ENCODE results near the gene TCF7L2. TPM values are rescaled to one million over a fixed set of nuclear protein-coding genes. Genes with fewer than 3 reads are reported as not detected.

The TCF7L2 gene
- total RNA-seq, 2 donors from 2014 or later: 15.7 to 16.3 TPM

DNA sequence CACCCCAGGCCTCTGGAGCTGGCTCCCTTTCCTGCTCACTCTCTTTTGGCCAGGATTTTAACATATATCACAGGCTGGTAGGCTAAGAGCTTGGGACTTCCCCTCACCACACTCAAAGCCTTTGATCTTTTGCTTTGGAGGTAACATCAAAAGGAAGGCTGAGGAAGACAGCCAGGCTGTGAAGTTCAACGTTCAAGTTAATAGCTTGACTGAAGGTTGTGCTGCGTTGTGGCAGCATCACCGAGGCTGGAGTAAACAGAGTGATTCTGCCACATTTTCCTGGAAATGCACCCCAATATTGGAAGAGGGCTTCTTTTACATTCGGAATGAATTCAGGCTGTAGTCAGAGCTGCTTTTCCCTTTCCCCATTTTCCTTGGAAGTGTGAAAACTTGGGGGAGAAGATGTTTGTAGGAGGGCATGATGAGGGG lies 57.3 kb downstream of the TCF7L2 start:
- intact Hi-C loops (cut with DNase I): loop anchor here (10.0 kb wide), 2 partner anchors 47 to 53 kb away; partner anchors contain the start of gene TCF7L2 (in 1 of the 2)
- no peak for ATAC-seq
- no peak for DNase-seq

DNA sequence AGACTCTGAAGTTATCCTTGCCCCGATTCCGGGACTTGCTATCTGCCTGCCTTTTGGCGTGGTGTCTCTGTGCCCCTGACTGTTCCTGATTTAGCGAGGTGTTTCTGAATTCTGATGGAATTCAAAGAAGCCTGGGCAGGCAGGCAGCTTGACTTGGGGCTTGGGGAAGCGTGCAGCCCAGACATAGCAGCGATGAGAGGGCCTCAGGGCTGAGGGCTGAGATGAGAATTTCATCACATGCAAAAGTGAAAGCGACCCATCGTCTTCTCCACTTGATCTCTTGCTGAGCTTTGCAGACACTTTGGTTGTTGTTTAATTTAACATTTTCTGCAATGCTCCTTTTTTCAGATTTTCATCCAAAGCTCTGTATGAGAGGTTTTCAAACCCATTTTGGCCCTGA lies 57.8 kb downstream of the TCF7L2 start:
- ATAC-seq (peak in 1 of 2 donors; percentile 17), DNase-seq (no peak)
- intact Hi-C loops (cut with DNase I): loop anchor here (10.0 kb wide), 2 partner anchors 47 to 53 kb away; partner anchors contain the start of gene TCF7L2 (in 1 of the 2)

DNA sequence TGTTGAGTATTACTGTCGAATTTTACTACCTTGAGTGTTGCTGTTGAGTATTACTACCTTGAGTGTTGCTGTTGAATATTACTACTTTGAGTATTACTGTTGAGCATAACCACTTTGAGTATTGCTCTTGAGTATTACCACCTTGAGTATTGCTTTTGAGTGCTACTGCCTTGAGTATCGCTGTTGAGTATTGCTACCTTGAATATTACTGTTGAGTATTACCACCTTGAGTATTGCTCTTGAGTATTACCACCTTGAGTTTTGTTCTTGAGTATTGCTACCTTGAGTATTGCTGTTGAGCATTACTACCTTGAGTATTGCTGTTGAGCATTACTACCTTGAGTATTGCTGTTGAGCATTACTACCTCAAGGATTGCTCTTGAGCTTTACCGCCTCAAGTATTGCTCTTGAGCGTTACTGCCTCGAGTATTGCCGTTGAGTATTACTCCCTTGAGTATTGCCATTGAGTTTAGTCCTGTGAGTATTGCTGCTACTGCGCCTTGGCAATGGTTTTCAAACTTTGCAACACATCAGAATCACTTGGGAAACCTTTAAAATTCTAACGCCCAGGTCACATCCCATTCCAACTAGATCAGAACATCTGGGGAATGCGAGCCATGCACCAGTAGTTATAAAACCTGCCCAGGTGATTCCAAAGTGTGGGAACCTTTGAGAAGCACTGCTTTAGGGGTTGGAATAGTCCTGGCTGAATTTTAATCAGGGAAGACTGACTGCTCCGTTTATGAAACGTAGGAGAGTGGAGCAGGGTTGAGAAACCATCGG lies 61.7 kb downstream of the TCF7L2 start:
- peak in 1 of 2 donors; percentile 60 for ATAC-seq
- DNase-seq: no peak
- intact Hi-C loops (cut with DNase I): no loop called here

DNA sequence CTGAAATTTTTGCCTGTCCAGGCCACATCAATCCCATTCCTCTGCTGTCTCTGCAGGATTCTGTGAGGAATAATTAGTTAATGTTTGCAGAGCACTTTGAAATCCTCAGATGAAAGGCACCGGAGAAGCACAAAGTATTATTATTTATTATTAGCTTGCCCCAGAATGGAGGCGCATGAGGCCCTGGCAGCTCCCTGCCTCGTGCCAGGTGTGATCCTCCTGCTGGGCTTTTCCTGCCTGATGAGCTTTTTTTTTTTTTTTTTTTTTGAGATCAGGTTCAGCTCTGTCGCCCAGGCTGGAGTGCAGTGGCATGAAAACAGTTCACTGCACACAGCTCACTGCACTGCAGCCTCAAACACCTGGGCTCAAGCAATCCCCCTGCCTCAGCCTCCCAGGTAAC lies 65.2 kb downstream of the TCF7L2 start:
- no peak for ATAC-seq
- intact Hi-C loops (cut with DNase I): no loop called here
- DNase-seq: no peak

DNA sequence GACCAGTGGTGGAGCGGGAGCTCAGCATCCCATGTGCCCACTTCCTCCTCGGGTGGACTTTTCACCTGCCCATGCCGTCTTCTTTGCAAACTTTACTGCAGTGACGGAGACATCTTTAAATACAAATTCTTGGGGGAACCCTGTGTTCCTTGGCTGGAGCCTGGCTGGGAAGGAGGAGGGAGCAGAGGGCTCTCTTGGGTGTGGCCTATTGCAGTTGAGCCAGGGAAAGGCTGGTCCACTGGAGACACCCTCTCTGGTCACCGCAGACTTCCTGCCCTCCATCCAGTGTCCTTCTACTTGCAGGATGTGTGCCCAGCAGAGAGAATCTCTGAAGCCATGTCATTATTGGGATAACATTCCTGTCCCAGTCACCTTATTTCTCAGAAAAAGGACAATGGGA lies 67.3 kb downstream of the TCF7L2 start:
- DNase-seq: peak; percentile 35
- intact Hi-C loops (cut with DNase I): no loop called here
- peak in 1 of 2 donors; percentile 22 for ATAC-seq

DNA sequence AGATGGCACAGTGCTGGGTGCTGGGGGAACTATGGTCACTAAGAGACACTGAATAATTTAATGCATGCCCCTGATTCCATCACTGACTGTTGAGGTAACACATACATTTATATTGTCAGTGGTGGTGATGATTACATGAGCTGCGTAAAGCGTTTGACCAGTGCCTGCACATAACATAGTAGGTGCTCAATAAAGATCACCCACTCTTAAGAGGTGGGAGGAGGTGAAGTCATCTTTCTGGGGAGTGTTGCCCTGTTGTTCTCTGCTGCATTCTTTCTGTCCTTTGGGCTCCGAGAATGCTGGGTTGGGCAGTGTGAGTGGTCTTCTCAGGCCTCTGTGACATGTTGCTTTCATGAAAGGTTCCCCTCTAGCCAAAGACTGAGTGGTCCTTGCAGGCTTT lies 68.0 kb downstream of the TCF7L2 start:
- intact Hi-C loops (cut with DNase I): no loop called here
- DNase-seq (no peak), ATAC-seq (no peak)

DNA sequence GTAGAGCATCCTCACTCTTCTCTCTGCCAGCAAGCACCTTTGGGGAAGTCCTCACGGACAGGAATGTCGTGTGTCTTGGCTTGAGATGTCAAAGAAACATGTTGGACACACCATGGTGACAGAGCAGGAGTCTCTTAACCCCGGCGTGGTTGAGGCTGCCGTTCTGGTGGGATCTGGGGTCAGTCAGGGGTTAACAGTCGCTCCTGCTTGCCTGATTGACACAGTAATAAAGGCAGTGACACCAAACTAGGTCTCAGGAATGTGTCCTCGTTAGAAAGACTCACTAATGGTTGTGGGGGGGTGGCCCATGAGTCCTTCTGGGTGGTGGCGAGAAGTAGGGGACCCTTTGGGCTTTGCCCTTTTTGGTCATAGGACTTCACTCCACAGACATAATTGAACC lies 69.0 kb downstream of the TCF7L2 start:
- DNase-seq (no peak), ATAC-seq (no peak)
- intact Hi-C loops (cut with DNase I): no loop called here

DNA sequence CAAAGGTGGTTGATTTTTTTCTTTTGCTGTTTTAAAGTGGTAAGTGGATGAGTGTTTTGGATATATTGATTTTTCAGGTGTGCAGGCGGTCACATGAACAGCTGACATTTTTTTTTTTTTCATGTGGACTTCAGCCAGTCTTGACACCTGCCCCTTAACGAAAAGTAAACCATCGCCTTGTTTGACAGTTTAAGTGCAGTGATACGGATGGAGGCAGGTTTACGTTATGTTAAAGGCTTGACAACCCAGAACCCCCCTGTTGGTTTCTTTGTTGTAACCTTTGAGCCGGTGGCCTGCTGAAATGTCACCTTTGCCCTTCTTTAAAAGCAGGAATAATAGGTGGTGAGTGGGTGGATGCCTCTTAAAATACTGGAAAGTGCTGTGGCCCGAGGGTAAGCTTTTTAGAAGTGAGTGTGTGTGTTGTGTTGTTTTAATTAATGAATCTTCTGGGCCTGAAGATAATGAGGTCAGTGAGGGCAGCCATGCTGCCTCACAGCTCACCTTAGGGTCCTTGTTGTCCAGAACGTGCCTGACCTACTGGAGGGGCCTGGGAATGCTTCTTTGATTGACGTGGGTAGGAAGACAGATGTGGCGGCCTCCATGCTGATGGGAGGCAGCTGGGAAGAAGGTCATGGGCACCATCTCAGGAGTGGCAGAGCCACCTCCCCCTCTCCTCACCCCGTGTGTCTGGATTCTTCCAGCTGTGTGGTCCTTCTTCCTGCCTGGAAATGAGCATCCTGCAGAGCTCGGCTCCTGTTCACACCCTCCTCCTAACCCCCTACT lies 69.8 kb downstream of the TCF7L2 start:
- DNase-seq (no peak), ATAC-seq (no peak)
- intact Hi-C loops (cut with DNase I): loop anchor here in 1 of 2 donors (10.0 kb wide), 1 partner anchor 65 kb away; the partner anchor contains the start of gene TCF7L2

DNA sequence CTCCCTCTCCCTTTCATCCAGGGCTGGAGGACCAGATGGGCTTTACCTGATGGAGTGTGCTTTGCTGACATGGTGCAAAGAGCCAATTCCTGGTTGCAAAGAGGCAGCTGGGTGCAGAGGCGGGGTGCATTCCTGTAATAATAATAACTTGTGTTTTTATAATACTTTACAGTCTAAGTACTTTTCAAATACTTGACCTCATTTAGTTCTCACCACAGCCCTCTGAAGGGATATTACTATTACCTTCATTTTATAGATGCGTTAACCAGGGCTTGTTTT lies 70.4 kb downstream of the TCF7L2 start:
- intact Hi-C loops (cut with DNase I): loop anchor here in 1 of 2 donors (10.0 kb wide), 1 partner anchor 66 kb away; the partner anchor contains the start of gene TCF7L2
- ATAC-seq (no peak), DNase-seq (no peak)

DNA sequence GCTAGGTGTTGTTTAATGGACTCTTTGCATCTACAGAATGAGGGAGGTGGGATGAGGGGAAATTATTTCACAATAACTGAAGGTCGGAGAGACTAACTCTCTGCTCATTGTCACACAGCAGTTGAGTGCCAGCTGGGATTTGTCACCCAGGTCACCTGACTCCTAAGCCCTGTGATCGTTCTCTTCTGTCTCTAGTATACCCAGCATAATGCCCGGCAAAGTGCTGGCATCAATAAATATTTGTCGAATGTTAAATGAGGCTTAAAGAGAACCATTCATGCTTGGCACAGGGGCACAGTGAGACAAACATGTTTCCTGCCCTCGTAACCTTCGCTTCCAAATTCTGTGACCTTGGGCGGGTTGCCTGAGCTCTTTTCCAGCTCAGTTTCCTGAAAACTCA lies 70.8 kb downstream of the TCF7L2 start:
- intact Hi-C loops (cut with DNase I): loop anchor here in 1 of 2 donors (10.0 kb wide), 1 partner anchor 66 kb away; the partner anchor contains the start of gene TCF7L2
- peak in 1 of 2 donors; percentile 43 for ATAC-seq
- DNase-seq: no peak

DNA sequence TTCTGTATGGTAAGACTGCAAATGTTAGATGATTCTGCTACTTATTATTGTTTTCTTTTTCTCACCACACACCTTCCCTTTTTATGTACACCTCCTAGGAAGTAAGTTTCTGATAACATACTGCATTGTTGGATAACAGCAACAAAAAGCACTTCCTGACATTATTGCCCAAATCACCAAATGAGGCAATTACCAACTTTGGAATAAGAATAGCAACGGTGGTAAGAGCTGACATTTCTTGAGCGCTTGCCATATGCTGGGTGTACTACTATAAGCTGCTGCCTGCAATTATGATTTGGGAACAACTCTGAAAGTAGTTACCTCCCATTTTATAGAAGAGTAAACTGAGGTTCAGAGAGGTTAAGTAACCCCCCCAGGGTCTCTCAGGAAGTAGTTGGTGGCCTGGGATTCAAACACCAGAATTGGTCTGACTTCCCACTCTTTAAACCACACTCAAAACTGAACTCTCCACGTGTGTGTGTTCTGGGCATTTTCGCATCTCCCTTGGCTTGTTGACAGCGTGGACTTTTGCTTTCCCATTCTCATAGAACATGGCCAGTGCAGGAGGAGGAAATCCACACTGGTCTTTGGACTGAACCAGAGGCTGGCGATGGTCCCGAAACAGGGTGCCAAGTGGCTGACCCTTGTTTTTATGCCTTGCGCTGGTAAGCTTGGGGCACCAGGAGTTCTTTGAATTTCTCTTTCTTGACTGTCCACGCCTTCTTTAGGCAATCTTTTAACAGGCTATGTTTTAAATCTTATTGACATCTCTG lies 71.4 kb downstream of the TCF7L2 start:
- intact Hi-C loops (cut with DNase I): loop anchor here in 1 of 2 donors (10.0 kb wide), 1 partner anchor 67 kb away; the partner anchor contains the start of gene TCF7L2
- DNase-seq (no peak), ATAC-seq (peak; percentile 4 to 71)

DNA sequence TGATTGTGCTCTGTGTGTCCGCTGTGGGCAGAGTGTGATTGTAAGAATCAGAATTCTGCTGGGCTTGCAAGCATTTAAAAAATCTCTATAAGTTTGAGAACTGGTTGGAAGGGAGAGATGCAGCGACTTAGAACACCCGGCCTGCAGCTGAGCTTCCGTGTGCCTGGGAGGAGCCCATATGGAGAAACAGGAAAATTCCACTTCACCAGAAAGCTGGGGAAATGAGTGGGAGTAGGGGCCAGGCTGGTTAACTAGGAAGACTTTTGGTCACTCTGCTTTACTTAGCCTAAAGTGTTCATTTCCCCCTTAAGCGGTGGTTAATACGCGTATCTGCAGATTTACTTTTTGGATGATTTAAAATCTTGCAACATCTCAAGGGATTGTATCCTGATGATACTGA lies 72.2 kb downstream of the TCF7L2 start:
- ATAC-seq: peak in 1 of 2 donors; percentile 9
- intact Hi-C loops (cut with DNase I): loop anchor here in 1 of 2 donors (10.0 kb wide), 1 partner anchor 67 kb away; the partner anchor contains the start of gene TCF7L2
- DNase-seq: no peak

DNA sequence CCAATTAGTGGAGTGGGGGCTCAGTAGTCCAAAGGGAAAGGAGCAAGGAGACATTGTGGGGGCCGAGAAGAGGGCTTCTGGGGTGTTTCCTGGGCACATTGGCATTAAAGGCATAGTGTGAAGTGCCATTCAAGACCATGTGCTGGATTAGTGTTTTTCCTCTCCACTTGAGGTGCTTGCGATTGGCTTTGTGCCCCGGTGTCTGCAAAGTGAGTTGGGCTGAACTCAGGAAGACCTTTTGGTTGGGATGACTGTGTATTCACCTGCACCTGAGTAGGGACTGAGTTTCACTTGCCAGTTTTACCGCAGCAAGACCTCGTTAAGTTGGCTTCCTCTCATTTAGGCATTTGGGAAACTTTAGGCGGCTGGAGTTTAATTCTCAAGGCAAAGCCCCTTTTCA lies 73.0 kb downstream of the TCF7L2 start:
- intact Hi-C loops (cut with DNase I): loop anchor here in 1 of 2 donors (10.0 kb wide), 1 partner anchor 68 kb away; the partner anchor contains the start of gene TCF7L2
- no peak for DNase-seq
- ATAC-seq: no peak

DNA sequence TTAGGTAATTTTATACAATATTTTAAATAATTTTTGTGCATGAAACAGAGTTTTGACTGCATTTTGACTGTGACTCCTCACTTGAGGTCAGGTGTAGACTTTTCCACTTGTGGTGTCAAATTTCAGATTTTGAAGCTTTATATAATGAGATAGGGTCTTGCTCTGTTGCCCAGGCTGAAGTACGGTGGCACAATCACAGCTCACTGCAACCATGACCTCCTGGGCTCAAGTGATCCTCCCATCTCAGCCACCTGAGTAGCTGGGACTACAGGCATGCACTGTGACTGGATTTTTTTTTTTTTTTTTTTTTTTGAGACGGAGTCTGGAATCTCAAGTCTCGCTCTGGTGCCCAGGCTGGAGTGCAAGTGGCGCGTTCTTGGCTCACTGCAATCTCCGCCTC lies 74.9 kb downstream of the TCF7L2 start:
- DNase-seq: no peak
- intact Hi-C loops (cut with DNase I): loop anchor here in 1 of 2 donors (10.0 kb wide), 1 partner anchor 70 kb away; the partner anchor contains the start of gene TCF7L2
- no peak for ATAC-seq

DNA sequence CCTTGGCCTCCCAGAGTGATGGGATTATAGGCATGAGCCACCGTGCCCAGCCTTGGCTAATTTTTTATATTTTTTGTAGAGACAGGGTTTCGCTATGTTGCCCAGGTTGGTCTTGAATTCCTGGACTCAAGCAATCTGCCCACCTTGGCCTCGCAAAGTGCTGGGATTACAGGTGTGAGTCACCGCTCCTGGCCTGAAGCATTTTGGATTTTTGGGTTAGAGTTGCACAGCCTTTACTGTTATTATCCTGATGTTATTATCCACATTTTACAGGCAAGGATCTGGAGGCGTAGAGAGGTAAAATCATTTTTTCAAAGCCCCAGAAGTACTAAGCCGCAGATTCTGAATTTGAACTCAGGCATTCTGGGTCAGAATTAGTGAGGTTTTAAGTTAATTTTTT lies 75.4 kb downstream of the TCF7L2 start:
- no peak for DNase-seq
- intact Hi-C loops (cut with DNase I): loop anchor here in 1 of 2 donors (10.0 kb wide), 1 partner anchor 71 kb away; the partner anchor contains the start of gene TCF7L2
- ATAC-seq: no peak

DNA sequence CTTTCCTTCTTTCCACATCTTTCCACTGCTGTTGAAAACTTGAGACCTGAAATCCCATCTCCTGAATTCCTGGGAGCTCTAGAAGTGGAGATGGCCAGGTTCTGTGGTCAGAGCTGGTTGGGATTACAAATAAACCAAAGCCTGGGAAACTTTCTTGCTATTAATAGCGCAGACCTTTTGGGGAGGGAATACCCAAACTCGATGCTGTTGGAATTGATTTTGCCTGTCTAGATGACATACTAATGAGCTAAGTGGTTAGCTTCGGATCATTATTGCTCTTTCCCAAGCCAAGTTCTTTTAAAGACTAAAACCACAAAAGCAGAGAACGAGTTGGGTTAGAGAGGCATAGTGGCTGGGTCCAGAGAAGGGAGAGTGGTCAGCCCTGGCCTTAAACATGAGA lies 76.6 kb downstream of the TCF7L2 start:
- intact Hi-C loops (cut with DNase I): loop anchor here in 1 of 2 donors (10.0 kb wide), 1 partner anchor 72 kb away; the partner anchor contains the start of gene TCF7L2
- ATAC-seq (peak in 1 of 2 donors; percentile 9), DNase-seq (no peak)

DNA sequence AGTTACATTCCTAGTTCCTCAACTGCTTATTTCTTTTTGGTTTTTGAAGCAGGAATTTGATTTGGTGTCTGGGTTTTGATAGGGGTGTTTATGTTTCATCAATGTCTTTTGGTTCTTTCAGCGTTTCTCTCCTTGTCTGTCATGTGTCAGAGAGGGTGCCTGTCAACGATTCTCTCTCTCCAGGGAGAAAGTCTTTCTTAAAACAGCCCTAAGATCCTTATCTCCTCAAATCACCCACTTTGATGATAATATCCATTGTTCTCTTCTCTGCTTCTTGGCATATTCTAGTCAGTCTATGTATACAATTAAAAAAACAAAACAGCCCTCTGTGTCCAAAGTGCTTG lies 77.2 kb downstream of the TCF7L2 start:
- intact Hi-C loops (cut with DNase I): loop anchor here in 1 of 2 donors (10.0 kb wide), 1 partner anchor 72 kb away; the partner anchor contains the start of gene TCF7L2
- no peak for DNase-seq
- no peak for ATAC-seq

DNA sequence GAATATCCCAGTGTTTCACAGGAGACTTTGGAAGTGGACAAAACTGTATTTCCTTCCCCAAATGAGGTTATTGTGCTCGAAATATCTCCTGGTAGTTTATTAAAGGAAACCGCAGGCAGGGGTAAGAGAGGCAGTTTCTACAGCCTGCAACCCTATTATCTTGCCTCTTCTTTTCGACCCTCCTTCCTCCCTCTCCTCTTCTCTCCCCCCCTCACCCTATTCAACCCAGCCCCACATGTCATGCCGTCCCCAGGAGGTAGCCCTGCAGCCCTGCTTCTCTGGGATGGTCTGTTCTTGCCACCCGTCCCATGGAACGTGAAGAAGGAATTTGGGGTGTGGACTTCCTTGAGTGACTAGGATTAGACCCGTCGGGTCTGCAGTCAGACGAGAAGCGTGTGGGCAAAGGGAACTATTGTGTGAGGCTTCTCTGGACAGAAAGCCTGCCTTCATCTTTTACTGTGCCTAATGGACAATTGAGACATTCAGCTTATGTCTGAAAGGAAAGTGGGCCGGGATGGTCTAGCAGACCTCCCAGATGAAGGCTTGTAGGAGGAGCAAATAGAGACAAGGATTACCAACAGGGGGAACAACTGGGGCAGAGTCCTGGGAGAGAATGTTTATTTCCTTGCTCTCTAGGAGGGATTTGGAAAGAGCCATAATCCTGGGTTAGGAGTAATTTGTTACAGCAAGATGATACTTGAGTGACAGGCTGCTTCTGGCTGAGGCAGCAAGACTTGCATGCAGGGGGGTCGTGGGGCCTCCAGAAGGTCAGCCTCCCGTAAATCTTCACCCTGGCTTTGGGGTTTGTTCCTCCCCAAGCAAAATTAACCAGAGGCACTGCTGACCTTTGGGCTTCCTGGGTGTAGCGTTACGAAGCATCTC lies 77.8 kb downstream of the TCF7L2 start:
- ATAC-seq (peak; percentile 21 to 45), DNase-seq (no peak)
- intact Hi-C loops (cut with DNase I): loop anchor here in 1 of 2 donors (10.0 kb wide), 1 partner anchor 73 kb away; the partner anchor contains the start of gene TCF7L2
